GM23338 (cell line): ENCODE data around the gene TMEM143.

Experiments
- CREB1 ChIP-seq: fragments of 250-450 bp; sonication (Bioruptor Pico); IDR thresholded peaks from 2 replicates; pipeline ENCODE4 v1.5.0; 2020; ENCODE audit warnings: low read depth, mild to moderate bottlenecking, moderate library complexity
- CTCF ChIP-seq, 2 experiments: fragments of 200-600 bp in 1 of 2; sonication (generic) in 1 of 2; conservative IDR thresholded peaks; 2 replicates each; pipeline versions ENCODE4 v1.5.1 to v1.6.1; 2016 to 2017; ENCODE audit warnings: antibody characterized with exemption in 2 of 2, low read depth in 2 of 2, mild to moderate bottlenecking in 2 of 2, moderate library complexity in 1 of 2
- ETS1 ChIP-seq: IDR thresholded peaks from 2 replicates; pipeline ENCODE4 v1.6.1; 2016; ENCODE audit warnings: antibody characterized with exemption
- EZH2 ChIP-seq: fragments of 200-600 bp; sonication (generic); IDR thresholded peaks from one replicate; pipeline ENCODE4 v1.8.0; 2017; ENCODE audit warnings: antibody characterized with exemption, mild to moderate bottlenecking, low read depth; ENCODE audit not compliant: unreplicated experiment
- EZH2phosphoT487 ChIP-seq: fragments of 200-600 bp; sonication (generic); IDR thresholded peaks from one replicate; pipeline ENCODE4 v1.8.1; 2018; ENCODE audit warnings: antibody characterized with exemption; ENCODE audit not compliant: unreplicated experiment
- JUNB ChIP-seq: IDR thresholded peaks from one replicate; pipeline ENCODE4 v1.6.1; 2016; ENCODE audit warnings: antibody characterized with exemption; ENCODE audit not compliant: unreplicated experiment
- NANOG ChIP-seq: IDR thresholded peaks from 2 replicates; pipeline ENCODE4 v1.6.1; 2016; ENCODE audit warnings: antibody characterized with exemption, borderline replicate concordance
- POLR2AphosphoS5 ChIP-seq: IDR thresholded peaks from 2 replicates; pipeline ENCODE4 v1.6.1; 2016; ENCODE audit warnings: antibody characterized with exemption, low read depth
- STAT1 ChIP-seq: IDR thresholded peaks from one replicate; pipeline ENCODE4 v1.6.1; 2016; ENCODE audit warnings: antibody characterized with exemption; ENCODE audit not compliant: unreplicated experiment
- ZNF114 ChIP-seq: fragments of 250-450 bp; sonication (Bioruptor Pico); IDR thresholded peaks from 2 replicates; pipeline ENCODE4 v1.5.0; 2020; ENCODE audit warnings: mild to moderate bottlenecking, moderate library complexity
- ZNF331 ChIP-seq: fragments of 250-450 bp; sonication (Bioruptor Pico); IDR thresholded peaks from 2 replicates; pipeline ENCODE4 v1.5.0; 2020; ENCODE audit warnings: low read depth, mild to moderate bottlenecking, moderate library complexity
- TF ChIP-seq, protein P1 (sequence below): fragments of 250-450 bp; sonication (Bioruptor Pico); IDR thresholded peaks from 2 replicates; pipeline ENCODE4 v1.5.0; 2020; ENCODE audit warnings: mild to moderate bottlenecking, moderate library complexity
- TF ChIP-seq, protein P2 (sequence below): IDR thresholded peaks from one replicate; pipeline ENCODE4 v1.6.1; 2018; ENCODE audit warnings: antibody characterized with exemption; ENCODE audit not compliant: unreplicated experiment

DNA sequence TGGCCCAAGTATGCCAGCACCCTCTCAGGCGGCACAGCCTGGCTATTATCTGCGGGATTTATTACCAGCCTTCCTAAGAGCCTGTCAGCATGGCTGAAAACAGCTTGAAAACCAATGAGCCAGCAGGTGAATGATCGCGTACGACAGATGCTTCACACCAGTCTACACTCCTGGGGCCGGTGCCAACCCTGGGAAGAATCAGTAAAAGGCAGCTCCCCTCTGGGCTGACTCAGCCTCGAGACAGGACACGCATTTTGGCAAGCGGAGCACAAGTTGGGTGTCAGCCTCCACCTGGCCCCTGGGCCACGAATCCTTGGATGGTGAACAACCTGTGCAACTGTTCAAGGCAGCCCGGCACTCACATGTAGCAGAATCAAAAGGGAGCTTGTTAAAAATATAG is 22.7 kb downstream of the TMEM143 start:
- TF ChIP-seq JUNB: no peak
- no peak for TF ChIP-seq POLR2AphosphoS5
- no peak for TF ChIP-seq CTCF (conservative IDR thresholded peaks at IDR 0.05; ENCODE audit: low read depth in 2 of 2)
- no peak for TF ChIP-seq EZH2
- TF ChIP-seq, protein P1, sequence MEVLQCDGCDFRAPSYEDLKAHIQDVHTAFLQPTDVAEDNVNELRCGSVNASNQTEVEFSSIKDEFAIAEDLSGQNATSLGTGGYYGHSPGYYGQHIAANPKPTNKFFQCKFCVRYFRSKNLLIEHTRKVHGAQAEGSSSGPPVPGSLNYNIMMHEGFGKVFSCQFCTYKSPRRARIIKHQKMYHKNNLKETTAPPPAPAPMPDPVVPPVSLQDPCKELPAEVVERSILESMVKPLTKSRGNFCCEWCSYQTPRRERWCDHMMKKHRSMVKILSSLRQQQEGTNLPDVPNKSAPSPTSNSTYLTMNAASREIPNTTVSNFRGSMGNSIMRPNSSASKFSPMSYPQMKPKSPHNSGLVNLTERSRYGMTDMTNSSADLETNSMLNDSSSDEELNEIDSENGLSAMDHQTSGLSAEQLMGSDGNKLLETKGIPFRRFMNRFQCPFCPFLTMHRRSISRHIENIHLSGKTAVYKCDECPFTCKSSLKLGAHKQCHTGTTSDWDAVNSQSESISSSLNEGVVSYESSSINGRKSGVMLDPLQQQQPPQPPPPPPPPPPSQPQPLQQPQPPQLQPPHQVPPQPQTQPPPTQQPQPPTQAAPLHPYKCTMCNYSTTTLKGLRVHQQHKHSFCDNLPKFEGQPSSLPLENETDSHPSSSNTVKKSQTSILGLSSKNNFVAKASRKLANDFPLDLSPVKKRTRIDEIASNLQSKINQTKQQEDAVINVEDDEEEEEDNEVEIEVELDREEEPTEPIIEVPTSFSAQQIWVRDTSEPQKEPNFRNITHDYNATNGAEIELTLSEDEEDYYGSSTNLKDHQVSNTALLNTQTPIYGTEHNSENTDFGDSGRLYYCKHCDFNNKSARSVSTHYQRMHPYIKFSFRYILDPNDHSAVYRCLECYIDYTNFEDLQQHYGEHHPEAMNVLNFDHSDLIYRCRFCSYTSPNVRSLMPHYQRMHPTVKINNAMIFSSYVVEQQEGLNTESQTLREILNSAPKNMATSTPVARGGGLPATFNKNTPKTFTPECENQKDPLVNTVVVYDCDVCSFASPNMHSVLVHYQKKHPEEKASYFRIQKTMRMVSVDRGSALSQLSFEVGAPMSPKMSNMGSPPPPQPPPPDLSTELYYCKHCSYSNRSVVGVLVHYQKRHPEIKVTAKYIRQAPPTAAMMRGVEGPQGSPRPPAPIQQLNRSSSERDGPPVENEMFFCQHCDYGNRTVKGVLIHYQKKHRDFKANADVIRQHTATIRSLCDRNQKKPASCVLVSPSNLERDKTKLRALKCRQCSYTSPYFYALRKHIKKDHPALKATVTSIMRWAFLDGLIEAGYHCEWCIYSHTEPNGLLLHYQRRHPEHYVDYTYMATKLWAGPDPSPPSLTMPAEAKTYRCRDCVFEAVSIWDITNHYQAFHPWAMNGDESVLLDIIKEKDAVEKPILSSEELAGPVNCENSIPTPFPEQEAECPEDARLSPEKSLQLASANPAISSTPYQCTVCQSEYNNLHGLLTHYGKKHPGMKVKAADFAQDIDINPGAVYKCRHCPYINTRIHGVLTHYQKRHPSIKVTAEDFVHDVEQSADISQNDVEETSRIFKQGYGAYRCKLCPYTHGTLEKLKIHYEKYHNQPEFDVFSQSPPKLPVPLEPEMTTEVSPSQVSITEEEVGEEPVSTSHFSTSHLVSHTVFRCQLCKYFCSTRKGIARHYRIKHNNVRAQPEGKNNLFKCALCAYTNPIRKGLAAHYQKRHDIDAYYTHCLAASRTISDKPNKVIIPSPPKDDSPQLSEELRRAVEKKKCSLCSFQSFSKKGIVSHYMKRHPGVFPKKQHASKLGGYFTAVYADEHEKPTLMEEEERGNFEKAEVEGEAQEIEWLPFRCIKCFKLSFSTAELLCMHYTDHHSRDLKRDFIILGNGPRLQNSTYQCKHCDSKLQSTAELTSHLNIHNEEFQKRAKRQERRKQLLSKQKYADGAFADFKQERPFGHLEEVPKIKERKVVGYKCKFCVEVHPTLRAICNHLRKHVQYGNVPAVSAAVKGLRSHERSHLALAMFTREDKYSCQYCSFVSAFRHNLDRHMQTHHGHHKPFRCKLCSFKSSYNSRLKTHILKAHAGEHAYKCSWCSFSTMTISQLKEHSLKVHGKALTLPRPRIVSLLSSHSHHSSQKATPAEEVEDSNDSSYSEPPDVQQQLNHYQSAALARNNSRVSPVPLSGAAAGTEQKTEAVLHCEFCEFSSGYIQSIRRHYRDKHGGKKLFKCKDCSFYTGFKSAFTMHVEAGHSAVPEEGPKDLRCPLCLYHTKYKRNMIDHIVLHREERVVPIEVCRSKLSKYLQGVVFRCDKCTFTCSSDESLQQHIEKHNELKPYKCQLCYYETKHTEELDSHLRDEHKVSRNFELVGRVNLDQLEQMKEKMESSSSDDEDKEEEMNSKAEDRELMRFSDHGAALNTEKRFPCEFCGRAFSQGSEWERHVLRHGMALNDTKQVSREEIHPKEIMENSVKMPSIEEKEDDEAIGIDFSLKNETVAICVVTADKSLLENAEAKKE (CRISPR knock-in tag): no peak
- no peak for TF ChIP-seq ETS1
- TF ChIP-seq STAT1: no peak
- TF ChIP-seq, protein P2, sequence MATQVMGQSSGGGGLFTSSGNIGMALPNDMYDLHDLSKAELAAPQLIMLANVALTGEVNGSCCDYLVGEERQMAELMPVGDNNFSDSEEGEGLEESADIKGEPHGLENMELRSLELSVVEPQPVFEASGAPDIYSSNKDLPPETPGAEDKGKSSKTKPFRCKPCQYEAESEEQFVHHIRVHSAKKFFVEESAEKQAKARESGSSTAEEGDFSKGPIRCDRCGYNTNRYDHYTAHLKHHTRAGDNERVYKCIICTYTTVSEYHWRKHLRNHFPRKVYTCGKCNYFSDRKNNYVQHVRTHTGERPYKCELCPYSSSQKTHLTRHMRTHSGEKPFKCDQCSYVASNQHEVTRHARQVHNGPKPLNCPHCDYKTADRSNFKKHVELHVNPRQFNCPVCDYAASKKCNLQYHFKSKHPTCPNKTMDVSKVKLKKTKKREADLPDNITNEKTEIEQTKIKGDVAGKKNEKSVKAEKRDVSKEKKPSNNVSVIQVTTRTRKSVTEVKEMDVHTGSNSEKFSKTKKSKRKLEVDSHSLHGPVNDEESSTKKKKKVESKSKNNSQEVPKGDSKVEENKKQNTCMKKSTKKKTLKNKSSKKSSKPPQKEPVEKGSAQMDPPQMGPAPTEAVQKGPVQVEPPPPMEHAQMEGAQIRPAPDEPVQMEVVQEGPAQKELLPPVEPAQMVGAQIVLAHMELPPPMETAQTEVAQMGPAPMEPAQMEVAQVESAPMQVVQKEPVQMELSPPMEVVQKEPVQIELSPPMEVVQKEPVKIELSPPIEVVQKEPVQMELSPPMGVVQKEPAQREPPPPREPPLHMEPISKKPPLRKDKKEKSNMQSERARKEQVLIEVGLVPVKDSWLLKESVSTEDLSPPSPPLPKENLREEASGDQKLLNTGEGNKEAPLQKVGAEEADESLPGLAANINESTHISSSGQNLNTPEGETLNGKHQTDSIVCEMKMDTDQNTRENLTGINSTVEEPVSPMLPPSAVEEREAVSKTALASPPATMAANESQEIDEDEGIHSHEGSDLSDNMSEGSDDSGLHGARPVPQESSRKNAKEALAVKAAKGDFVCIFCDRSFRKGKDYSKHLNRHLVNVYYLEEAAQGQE: no peak
- no peak for TF ChIP-seq EZH2phosphoT487
- no peak for TF ChIP-seq CREB1 (CRISPR knock-in tag)
- no peak for TF ChIP-seq ZNF114 (CRISPR knock-in tag)
- TF ChIP-seq ZNF331 (CRISPR knock-in tag): no peak
- TF ChIP-seq NANOG: no peak
